Astrocyte (in vitro differentiated cells and primary cell): Measurements from ENCODE around the gene HUS1B.

Experiments
- EZH2 ChIP-seq: IDR thresholded peaks from 2 replicates; pipeline ENCODE4 v1.6.1; 2012; ENCODE audit warnings: mild to moderate bottlenecking, low read length, inconsistent platforms; ENCODE audit not compliant: insufficient read depth
- TF ChIP-seq, protein P1 (sequence below): IDR thresholded peaks from 2 replicates; pipeline ENCODE4 v1.5.1; 2011; ENCODE audit warnings: low read depth, mild to moderate bottlenecking, inconsistent platforms, low read length, moderate library complexity; ENCODE audit not compliant: insufficient read depth

DNA sequence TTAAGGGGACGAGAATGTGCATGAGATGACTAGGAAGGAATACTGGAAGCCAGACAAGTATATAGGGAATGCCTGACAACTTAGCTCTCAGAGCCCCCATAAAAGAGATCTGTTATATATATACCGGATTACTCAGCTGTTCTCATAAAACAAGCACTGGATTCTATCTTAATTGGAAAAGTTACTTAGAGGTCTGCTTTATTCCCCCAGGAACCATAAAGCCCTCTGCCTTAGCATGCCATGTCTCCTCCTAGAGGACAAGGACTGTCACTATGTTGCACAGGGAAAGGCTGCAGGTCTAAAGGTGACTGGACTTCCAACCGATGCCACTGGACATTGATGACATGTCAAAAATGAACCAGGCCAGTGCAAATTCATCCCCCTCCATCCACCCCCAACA lies 29.6 kb upstream of the HUS1B start:
- TF ChIP-seq, protein P1, sequence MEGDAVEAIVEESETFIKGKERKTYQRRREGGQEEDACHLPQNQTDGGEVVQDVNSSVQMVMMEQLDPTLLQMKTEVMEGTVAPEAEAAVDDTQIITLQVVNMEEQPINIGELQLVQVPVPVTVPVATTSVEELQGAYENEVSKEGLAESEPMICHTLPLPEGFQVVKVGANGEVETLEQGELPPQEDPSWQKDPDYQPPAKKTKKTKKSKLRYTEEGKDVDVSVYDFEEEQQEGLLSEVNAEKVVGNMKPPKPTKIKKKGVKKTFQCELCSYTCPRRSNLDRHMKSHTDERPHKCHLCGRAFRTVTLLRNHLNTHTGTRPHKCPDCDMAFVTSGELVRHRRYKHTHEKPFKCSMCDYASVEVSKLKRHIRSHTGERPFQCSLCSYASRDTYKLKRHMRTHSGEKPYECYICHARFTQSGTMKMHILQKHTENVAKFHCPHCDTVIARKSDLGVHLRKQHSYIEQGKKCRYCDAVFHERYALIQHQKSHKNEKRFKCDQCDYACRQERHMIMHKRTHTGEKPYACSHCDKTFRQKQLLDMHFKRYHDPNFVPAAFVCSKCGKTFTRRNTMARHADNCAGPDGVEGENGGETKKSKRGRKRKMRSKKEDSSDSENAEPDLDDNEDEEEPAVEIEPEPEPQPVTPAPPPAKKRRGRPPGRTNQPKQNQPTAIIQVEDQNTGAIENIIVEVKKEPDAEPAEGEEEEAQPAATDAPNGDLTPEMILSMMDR = peak; percentile 16
- no peak for TF ChIP-seq EZH2
